Measurements from ENCODE around the gene C16orf74. TPM values are rescaled to one million over a fixed set of nuclear protein-coding genes. Genes with fewer than 3 reads are reported as not detected.
A peak's percentile ranks its signal among the peaks of the same experiment; 100 is the strongest.

Gene C16orf74
- total and polyA plus RNA-seq, 8 donors: 1.3 to 17.5 (median 11.9) TPM

- no peak overlapping the region for H3K27ac ChIP-seq
- ATAC-seq (no peak), DNase-seq (no peak)
- H3K4me1 ChIP-seq: peaks cover 4% of the 10 kb centered on the region in 2 donors
- peaks cover 0 to 99% of the 10 kb centered on the region in 2 donors for H3K36me3 ChIP-seq
- intact Hi-C loops (cut with DNase I): no loop called here
- no peaks in the 10 kb centered on the region for H3K27me3 ChIP-seq
- TF ChIP-seq, protein P1, sequence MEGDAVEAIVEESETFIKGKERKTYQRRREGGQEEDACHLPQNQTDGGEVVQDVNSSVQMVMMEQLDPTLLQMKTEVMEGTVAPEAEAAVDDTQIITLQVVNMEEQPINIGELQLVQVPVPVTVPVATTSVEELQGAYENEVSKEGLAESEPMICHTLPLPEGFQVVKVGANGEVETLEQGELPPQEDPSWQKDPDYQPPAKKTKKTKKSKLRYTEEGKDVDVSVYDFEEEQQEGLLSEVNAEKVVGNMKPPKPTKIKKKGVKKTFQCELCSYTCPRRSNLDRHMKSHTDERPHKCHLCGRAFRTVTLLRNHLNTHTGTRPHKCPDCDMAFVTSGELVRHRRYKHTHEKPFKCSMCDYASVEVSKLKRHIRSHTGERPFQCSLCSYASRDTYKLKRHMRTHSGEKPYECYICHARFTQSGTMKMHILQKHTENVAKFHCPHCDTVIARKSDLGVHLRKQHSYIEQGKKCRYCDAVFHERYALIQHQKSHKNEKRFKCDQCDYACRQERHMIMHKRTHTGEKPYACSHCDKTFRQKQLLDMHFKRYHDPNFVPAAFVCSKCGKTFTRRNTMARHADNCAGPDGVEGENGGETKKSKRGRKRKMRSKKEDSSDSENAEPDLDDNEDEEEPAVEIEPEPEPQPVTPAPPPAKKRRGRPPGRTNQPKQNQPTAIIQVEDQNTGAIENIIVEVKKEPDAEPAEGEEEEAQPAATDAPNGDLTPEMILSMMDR (IDR thresholded peaks at IDR 0.05): no peak
- no peak overlapping the region for H3K4me3 ChIP-seq
- no peaks in the 10 kb centered on the region for H3K9me3 ChIP-seq
Observed at GRCh38 chr16:85668676-85669424, 82.0 kb downstream of the C16orf74 start.

DNA sequence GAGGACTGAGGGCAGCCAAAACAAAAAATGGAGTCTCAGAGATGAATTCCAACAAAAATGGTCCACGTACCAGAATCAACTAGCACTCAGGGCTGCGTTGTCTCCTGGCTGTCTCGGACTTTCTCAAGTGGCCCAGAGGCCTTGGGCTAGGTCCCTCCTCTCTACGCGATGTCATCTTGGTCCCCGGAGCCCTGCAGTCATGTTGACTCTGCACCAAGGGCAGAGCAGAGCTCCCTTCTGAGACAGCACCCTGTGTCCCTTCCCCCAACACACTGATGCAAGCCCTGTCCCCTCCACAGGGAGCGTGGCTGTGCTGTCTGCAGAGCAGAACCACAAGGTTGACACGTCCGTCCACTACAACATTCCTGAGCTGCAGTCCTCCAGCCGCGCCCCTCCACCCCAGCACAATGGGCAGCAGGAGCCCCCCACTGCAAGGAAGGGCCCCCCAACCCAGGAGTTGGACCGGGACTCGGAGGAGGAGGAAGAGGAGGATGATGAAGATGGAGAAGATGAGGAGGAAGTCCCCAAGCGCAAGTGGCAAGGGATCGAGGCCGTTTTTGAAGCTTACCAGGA is 83.0 kb downstream of the C16orf74 start:
- TF ChIP-seq, protein P1 (IDR thresholded peaks at IDR 0.05): no peak
- intact Hi-C loops (cut with DNase I): no loop called here
- no peak for DNase-seq
- Histone ChIP-seq H3K27me3 (no peaks in the 10 kb centered on the region), H3K4me3 (no peak overlapping the region), H3K9me3 (no peaks in the 10 kb centered on the region), H3K36me3 (peaks cover 0 to 99% of the 10 kb centered on the region in 2 donors), H3K27ac (no peak overlapping the region), H3K4me1 (no peaks in the 10 kb centered on the region)
- ATAC-seq: no peak

- ATAC-seq (no peak), DNase-seq (no peak)
- Histone ChIP-seq H3K27ac (no peak overlapping the region), H3K27me3 (no peaks in the 10 kb centered on the region), H3K4me1 (no peaks in the 10 kb centered on the region), H3K4me3 (no peak overlapping the region), H3K36me3 (peaks cover 0 to 99% of the 10 kb centered on the region in 2 donors), H3K9me3 (no peaks in the 10 kb centered on the region)
- intact Hi-C loops (cut with DNase I): no loop called here
- TF ChIP-seq, protein P1 (IDR thresholded peaks at IDR 0.05): no peak
Observed at GRCh38 chr16:85667261-85667660, 83.6 kb downstream of the C16orf74 start.

- H3K27ac ChIP-seq: no peak overlapping the region
- DNase-seq: peak in 1 of 4 donors; percentile 55
- H3K4me3 ChIP-seq: no peak overlapping the region
- H3K4me1 ChIP-seq: no peaks in the 10 kb centered on the region
- H3K27me3 ChIP-seq: no peaks in the 10 kb centered on the region
- intact Hi-C loops (cut with DNase I): no loop called here
- no peaks in the 10 kb centered on the region for H3K9me3 ChIP-seq
- H3K36me3 ChIP-seq: peaks cover 0 to 100% of the 10 kb centered on the region in 2 donors
- TF ChIP-seq, protein P1 (IDR thresholded peaks at IDR 0.05): no peak
- ATAC-seq: no peak
Observed at GRCh38 chr16:85665929-85666328, 85.0 kb downstream of the C16orf74 start.

GRCh38 chr16:85665373-85665740 is 85.5 kb downstream of the C16orf74 start:
- no peak overlapping the region for H3K4me3 ChIP-seq
- H3K9me3 ChIP-seq: no peaks in the 10 kb centered on the region
- DNase-seq (no peak), ATAC-seq (no peak)
- no peaks in the 10 kb centered on the region for H3K27me3 ChIP-seq
- intact Hi-C loops (cut with DNase I): no loop called here
- H3K36me3 ChIP-seq: peaks cover 0 to 100% of the 10 kb centered on the region in 2 donors
- no peaks in the 10 kb centered on the region for H3K4me1 ChIP-seq
- no peak overlapping the region for H3K27ac ChIP-seq
- TF ChIP-seq, protein P1 (IDR thresholded peaks at IDR 0.05): no peak
